Measurements from ENCODE around the gene NUTM2D.
"Not testable (repeated sequence)": the region's sequence is repeated elsewhere in the genome, so short reads cannot be mapped to it uniquely, and the experiment has no call there.

DNA sequence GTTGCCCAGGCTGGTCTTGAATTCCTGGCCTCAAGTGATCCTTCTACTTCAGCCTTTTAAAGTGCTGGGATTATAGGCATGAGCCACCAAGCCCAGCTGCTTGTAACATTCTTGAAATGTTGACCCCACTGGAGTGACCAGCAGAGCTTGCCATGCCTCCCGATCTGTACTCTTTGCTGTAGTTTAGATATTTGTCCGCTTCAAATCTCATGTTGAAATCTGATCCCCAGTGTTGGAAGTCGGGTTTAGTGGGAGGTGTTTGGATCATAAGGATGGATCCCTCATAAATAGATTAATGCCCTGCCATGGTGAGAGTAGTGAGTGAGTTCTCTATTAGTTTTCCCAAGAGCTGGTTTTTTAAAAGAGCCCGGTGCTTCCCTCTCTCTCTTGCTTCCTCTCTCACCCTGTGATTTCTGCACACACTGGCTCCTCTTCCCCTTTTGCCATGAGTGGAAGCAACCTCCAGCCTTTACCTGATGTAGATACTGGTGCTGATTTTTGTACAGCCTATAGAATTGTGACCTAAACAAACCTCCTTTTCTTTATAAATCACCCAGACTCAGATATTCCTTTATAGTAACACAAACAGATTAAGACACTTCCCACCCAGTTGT lies 43.1 kb upstream of the NUTM2D start:
- TF ChIP-seq, protein P1, sequence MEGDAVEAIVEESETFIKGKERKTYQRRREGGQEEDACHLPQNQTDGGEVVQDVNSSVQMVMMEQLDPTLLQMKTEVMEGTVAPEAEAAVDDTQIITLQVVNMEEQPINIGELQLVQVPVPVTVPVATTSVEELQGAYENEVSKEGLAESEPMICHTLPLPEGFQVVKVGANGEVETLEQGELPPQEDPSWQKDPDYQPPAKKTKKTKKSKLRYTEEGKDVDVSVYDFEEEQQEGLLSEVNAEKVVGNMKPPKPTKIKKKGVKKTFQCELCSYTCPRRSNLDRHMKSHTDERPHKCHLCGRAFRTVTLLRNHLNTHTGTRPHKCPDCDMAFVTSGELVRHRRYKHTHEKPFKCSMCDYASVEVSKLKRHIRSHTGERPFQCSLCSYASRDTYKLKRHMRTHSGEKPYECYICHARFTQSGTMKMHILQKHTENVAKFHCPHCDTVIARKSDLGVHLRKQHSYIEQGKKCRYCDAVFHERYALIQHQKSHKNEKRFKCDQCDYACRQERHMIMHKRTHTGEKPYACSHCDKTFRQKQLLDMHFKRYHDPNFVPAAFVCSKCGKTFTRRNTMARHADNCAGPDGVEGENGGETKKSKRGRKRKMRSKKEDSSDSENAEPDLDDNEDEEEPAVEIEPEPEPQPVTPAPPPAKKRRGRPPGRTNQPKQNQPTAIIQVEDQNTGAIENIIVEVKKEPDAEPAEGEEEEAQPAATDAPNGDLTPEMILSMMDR (IDR thresholded peaks at IDR 0.05; ENCODE audit: low read length), result not testable (repeated sequence)
- TF ChIP-seq EZH2 (IDR thresholded peaks at IDR 0.05; ENCODE audit: borderline replicate concordance, low read length), result not testable (repeated sequence)

Data from OCI-LY1 (cell line).